Vagina (tissue), 2 donors: Measurements from ENCODE around the gene CACNA2D4.

Source experiments
- CTCF ChIP-seq, 3 experiments: fragments of 450-650 bp in 2 of 3; fragments of 200-600 bp in 1 of 3; sonication (generic) in 1 of 3; IDR thresholded peaks; one replicate each; pipeline ENCODE4 v1.5.1; 2017 to 2019; ENCODE audit warnings: antibody characterized with exemption in 3 of 3, mild to moderate bottlenecking in 2 of 3, moderate library complexity in 2 of 3
- POLR2A ChIP-seq, 2 donors: fragments of 450-650 bp; IDR thresholded peaks; one replicate each; pipeline ENCODE4 v1.6.1; 2017; ENCODE audit warnings: antibody characterized with exemption in 2 of 2, mild to moderate bottlenecking in 2 of 2, moderate library complexity in 2 of 2

GRCh38 chr12:1965916-1966315 lies 47.5 kb upstream of the CACNA2D4 start:
- TF ChIP-seq CTCF (IDR thresholded peaks at IDR 0.05) = no peak
- TF ChIP-seq POLR2A (IDR thresholded peaks at IDR 0.05) = no peak
